Mesendoderm (in vitro differentiated cells): Measurements from ENCODE around the gene PRXL2A.

Experiments used
- DNase-seq: peaks from one replicate; pipeline ENCODE4 v3.0.0; 2013
- H2AK5ac ChIP-seq: 2 replicates; pipeline ENCODE4 v1.6.1; 2013; ENCODE audit warnings: low read length, inconsistent platforms
- H2BK120ac ChIP-seq: 2 replicates; pipeline ENCODE4 v1.6.1; 2013; ENCODE audit warnings: low read depth, mild to moderate bottlenecking, low read length, moderate library complexity, mixed read lengths
- H2BK15ac ChIP-seq: replicated peaks from 2 replicates; pipeline ENCODE4 v1.6.1; 2013; ENCODE audit warnings: low read depth, mild to moderate bottlenecking, moderate library complexity
- H2BK5ac ChIP-seq: 2 replicates; pipeline ENCODE4 v1.6.1; 2013; ENCODE audit warnings: low read length, inconsistent platforms
- H3K18ac ChIP-seq: 2 replicates; pipeline ENCODE4 v1.6.1; 2013; ENCODE audit warnings: mild to moderate bottlenecking, low read length, mixed read lengths
- H3K23ac ChIP-seq: one replicate; pipeline ENCODE4 v1.6.1; 2013; ENCODE audit warnings: low read length
- H3K27ac ChIP-seq: 2 replicates; pipeline ENCODE4 v1.5.1; 2013; ENCODE audit warnings: low read depth, mild to moderate bottlenecking, inconsistent platforms, low read length, moderate library complexity
- H3K27me3 ChIP-seq: 2 replicates; pipeline ENCODE4 v1.6.1; 2013; ENCODE audit warnings: low read length, control low read depth, mild to moderate bottlenecking, inconsistent platforms; ENCODE audit not compliant: insufficient read depth, poor library complexity
- H3K36me3 ChIP-seq: 2 replicates; pipeline ENCODE4 v1.6.1; 2013; ENCODE audit warnings: low read length, inconsistent platforms; ENCODE audit not compliant: control insufficient read depth, insufficient read depth
- H3K4ac ChIP-seq: one replicate; pipeline ENCODE4 v1.6.1; 2013; ENCODE audit warnings: low read depth, mild to moderate bottlenecking, low read length, moderate library complexity
- H3K4me1 ChIP-seq: 2 replicates; pipeline ENCODE4 v1.6.1; 2013; ENCODE audit warnings: low read depth, low read length, inconsistent platforms; ENCODE audit not compliant: control insufficient read depth
- H3K4me2 ChIP-seq: 2 replicates; pipeline ENCODE4 v1.6.1; 2013; ENCODE audit warnings: low read length
- H3K4me3 ChIP-seq: 2 replicates; pipeline ENCODE4 v1.5.1; 2013; ENCODE audit warnings: mild to moderate bottlenecking, low read length
- H3K56ac ChIP-seq: one replicate; pipeline ENCODE4 v1.6.1; 2013; ENCODE audit warnings: low read length
- H3K79me1 ChIP-seq: 2 replicates; pipeline ENCODE4 v1.6.1; 2013; ENCODE audit warnings: low read length, inconsistent platforms
- H3K79me2 ChIP-seq: 2 replicates; pipeline ENCODE4 v1.6.1; 2013; ENCODE audit warnings: mild to moderate bottlenecking, low read length; ENCODE audit not compliant: control insufficient read depth, insufficient read depth
- H3K9ac ChIP-seq: 2 replicates; pipeline ENCODE4 v1.6.1; 2013; ENCODE audit warnings: low read length, inconsistent platforms
- H4K5ac ChIP-seq: one replicate; pipeline ENCODE4 v1.6.1; 2013; ENCODE audit warnings: low read length
- H4K8ac ChIP-seq: one replicate; pipeline ENCODE4 v1.6.1; 2013; ENCODE audit warnings: low read depth, mild to moderate bottlenecking, control low read depth, low read length, moderate library complexity
- WGBS: extraction: QIAGEN DNeasy Blood & Tissue Kit; methylation state at CpG from one replicate; pipeline ENCODE4 v1.1.7; 2013; ENCODE audit warnings: low lambda C conversion rate, missing lambda C conversion rate; ENCODE audit not compliant: insufficient coverage; ENCODE audit errors: extremely low coverage; 5-methylcytosine and 5-hydroxymethylcytosine counted together

Gene PRXL2A

DNA sequence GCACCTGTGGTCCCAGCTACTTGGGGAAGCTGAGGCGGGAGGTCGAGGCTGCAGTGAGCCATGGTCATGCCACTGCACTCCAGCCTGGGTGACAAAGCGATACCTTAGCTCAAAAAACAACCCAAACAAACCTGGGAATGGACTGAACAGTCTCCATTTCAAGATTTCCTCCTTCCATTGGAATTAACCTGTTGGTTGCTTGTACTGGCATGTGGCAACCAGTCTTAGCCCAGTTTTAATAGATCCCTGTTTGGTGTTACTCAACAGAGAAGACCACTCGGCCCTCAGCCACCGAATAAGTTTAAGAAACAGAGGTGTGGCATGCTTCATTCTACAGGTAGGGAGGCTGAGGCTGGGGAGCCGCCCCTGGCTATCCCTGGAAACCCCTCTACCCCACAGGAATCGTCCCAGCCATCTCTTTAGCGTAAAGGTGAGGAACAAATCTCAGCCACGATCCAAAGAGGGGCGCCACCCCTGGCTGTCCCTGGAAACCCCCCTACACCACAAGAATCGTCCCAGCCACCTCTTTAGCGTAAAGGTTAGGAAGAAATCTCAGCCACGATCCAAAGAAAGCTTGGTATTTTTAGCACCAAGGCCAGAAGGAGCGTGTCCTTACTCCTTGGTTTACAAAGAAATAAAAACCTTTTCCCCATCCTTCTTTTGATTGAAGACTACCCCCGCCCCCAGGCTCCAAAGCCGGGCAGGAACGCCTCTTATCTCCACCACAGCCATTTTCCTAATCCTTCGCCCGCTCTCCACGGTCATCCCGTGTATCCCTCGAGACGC is 44.9 kb downstream of the PRXL2A start:
- no peak overlapping the region for H2BK120ac ChIP-seq
- H3K36me3 ChIP-seq = no peaks in the 10 kb centered on the region
- H3K23ac ChIP-seq = peak overlapping the region; percentile 32
- peak overlapping the region; percentile 61 for H3K4me3 ChIP-seq
- peaks cover 11% of the 10 kb centered on the region for H3K4me1 ChIP-seq
- no CpG with 5 or more reads among the region's 23 CpGs for WGBS
- H3K56ac ChIP-seq = peak overlapping the region; percentile 98
- no peak overlapping the region for H4K8ac ChIP-seq
- peaks cover 10% of the 10 kb centered on the region for H3K79me1 ChIP-seq
- H3K9ac ChIP-seq = peak overlapping the region; percentile 91
- no peaks in the 10 kb centered on the region for H3K27me3 ChIP-seq
- peak overlapping the region; percentile 74 for H2BK5ac ChIP-seq
- H2AK5ac ChIP-seq = no peak overlapping the region
- no peak overlapping the region for H4K5ac ChIP-seq
- no peak overlapping the region for H2BK15ac ChIP-seq
- H3K27ac ChIP-seq = peak overlapping the region; percentile 89
- DNase-seq = no peak
- H3K18ac ChIP-seq = peak overlapping the region; percentile 83
- H3K4ac ChIP-seq = peak overlapping the region; percentile 27
- peaks cover 35% of the 10 kb centered on the region for H3K79me2 ChIP-seq
- peak overlapping the region; percentile 88 for H3K4me2 ChIP-seq

DNA sequence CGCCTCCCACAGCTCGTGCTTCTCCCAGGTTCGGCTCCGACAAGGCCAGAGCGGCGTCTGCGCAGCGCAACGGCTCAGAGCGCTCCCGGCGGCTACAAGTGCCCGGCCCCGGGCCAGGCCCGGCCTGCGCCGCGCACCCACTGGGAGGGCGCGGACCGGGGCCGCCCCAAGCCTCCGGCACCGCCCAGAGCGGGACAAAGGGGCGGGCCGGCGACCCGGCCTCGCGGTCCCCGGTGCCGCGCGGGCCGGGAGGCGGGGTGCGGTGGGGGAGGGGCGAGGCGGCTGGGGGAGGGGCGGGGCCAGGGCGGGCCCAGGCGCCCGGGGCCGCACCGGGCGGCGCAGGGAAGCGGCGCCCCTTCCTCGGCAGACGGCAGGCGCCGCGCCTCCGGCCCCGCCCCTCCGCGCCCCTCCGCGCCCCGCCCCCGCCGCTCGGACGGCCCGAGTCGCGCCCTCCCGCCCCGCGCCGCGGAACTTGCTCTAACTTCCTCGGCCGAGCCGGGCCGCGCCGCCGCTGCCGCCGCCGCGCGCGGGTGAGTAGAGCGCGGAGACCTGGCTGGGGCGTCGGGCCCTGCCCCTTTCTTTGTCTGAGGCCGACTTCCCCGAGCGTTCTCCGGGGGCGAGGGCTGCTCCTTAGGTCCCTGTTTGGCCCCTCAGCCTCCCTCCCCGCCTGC is 45.6 kb downstream of the PRXL2A start, which contains the start of gene TSPAN14:
Gene TSPAN14, plus strand, starts transcription at position 469 of the 671 bp plus-strand sequence. CDS start 34,924 bp downstream, outside the sequence.
- Histone ChIP-seq H3K27ac (peak within 1 kb of the TSS; percentile 93), H4K5ac (no peak within 1 kb of the TSS), H4K8ac (no peak within 1 kb of the TSS), H3K36me3 (no peaks in the 10 kb centered on the region), H2AK5ac (no peak within 1 kb of the TSS), H3K4me3 (peak within 1 kb of the TSS; percentile 91), H3K79me2 (peaks cover 42% of the 10 kb centered on the region), H3K4ac (peak within 1 kb of the TSS; percentile 99), H3K23ac (peak within 1 kb of the TSS; percentile 91), H3K79me1 (peaks cover 12% of the 10 kb centered on the region), H3K4me2 (peak within 1 kb of the TSS; percentile 88), H3K4me1 (peaks cover 13% of the 10 kb centered on the region), H3K27me3 (no peaks in the 10 kb centered on the region), H3K18ac (peak within 1 kb of the TSS; percentile 99), H3K9ac (peak within 1 kb of the TSS; percentile 96), H2BK15ac (no peak within 1 kb of the TSS), H2BK120ac (peak within 1 kb of the TSS; percentile 67), H2BK5ac (peak within 1 kb of the TSS; percentile 74), H3K56ac (peak within 1 kb of the TSS; percentile 98)
- DNase-seq = peak; percentile 81
- no CpG with 5 or more reads among the region's 97 CpGs for WGBS

DNA sequence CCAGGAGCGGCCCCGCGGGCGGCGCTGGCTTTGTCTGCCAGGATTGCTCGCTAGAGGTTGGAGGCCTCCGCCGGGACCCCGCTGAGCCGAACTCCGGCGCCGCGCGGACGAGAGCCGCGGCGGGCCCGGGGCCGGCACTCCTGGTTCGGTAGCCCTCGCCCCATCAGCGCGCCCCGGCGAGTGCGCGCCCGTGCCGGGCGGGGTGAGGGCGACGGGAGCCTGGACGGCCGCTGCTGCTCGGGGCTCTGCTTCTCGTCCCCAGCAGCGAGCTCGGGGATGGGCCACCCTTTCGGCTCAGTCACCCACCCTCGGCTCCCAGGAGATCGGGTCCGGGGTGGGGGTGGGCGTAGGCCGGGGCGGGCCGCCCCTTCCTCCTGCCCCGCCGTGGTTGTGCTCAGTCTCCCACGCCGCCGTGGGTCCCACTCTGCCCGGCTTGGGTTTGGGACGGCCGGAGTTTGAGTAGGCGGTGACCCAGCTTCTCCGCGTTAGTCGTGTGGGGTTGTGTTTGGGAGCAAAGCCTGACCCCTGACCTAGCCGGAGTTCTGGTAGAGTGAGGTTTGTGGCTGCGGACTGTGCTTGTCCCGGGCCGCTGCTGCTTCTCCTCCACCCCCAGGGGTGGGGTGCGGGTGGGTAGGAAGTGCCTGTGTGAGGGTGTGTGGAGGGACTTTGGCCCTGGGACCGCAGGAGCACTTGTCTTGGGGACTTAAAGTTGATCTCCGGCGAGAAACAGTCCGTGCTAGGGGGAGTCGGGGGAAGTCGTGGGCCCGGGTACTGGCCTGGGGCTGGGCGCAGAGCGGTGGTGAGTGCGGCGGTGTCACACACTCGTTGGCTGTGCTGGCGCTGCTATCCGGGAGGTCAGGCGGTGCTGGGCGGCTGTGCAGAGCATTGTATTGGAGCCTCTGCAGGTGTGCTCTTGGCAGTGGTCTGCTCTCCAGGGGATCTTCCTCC is 46.4 kb downstream of the PRXL2A start:
- peak overlapping the region; percentile 93 for H3K27ac ChIP-seq
- peaks cover 50% of the 10 kb centered on the region for H3K79me2 ChIP-seq
- no CpG with 5 or more reads among the region's 81 CpGs for WGBS
- peak; percentile 52 for DNase-seq
- H3K4me3 ChIP-seq = peak overlapping the region; percentile 91
- H2AK5ac ChIP-seq = no peak overlapping the region
- no peaks in the 10 kb centered on the region for H3K36me3 ChIP-seq
- no peaks in the 10 kb centered on the region for H3K27me3 ChIP-seq
- H2BK120ac ChIP-seq = peak overlapping the region; percentile 67
- H3K4ac ChIP-seq = peak overlapping the region; percentile 99
- H3K9ac ChIP-seq = peak overlapping the region; percentile 96
- H3K18ac ChIP-seq = peak overlapping the region; percentile 99
- H3K56ac ChIP-seq = peak overlapping the region; percentile 94
- H3K23ac ChIP-seq = peak overlapping the region; percentile 91
- peaks cover 18% of the 10 kb centered on the region for H3K4me1 ChIP-seq
- H3K4me2 ChIP-seq = peak overlapping the region; percentile 85
- no peak overlapping the region for H4K8ac ChIP-seq
- no peak overlapping the region for H2BK15ac ChIP-seq
- H3K79me1 ChIP-seq = peaks cover 14% of the 10 kb centered on the region
- no peak overlapping the region for H4K5ac ChIP-seq
- H2BK5ac ChIP-seq = peak overlapping the region; percentile 54

DNA sequence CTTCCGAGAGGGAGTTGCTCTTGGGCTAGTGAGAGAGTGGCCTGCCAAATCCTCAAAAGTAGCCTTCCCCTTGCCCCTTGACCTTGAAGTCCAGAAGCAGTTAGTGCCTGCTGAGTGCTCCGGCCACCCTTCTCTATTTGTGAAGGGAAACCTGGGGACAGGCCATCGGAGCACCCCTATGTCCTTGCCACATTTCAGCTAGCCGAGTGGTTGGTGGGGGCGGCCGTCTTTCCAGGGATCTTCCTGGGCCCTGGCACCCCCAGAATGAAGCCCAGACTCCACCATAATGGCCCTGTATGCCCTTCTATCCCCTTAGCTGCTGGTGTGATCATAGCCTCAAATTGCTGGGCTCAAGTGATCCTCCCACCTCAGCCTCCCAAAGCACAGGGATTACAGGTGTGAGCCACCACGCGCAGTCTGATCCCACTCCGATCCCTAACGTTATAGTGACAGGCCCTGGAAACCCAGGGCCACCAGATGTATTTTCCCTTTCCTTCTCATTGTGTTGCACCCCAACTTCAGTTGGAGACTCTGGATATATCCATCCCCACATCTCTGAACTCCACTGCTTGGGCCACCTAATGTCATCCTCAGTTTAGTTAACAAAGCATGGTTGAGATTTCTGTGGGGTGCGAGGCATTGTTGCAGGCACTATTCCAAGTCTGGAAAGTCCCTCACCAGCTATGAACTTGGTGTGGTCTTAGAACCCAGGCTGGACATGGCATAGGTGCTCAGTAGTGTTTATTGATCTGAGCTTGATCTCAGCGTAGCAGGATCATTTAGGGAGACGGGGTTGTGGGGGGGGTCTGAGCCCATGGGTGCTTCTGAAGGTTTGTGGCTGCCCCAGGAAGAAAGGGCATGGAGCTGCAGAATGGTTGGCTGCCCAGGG is 47.4 kb downstream of the PRXL2A start:
- H2BK15ac ChIP-seq = no peak overlapping the region
- DNase-seq = no peak
- H3K18ac ChIP-seq = peak overlapping the region; percentile 99
- H2BK5ac ChIP-seq = no peak overlapping the region
- H3K27me3 ChIP-seq = no peaks in the 10 kb centered on the region
- peaks cover 59% of the 10 kb centered on the region for H3K79me2 ChIP-seq
- H3K27ac ChIP-seq = no peak overlapping the region
- no CpG with 5 or more reads among the region's 13 CpGs for WGBS
- peak overlapping the region; percentile 94 for H3K56ac ChIP-seq
- H3K79me1 ChIP-seq = peaks cover 18% of the 10 kb centered on the region
- H3K9ac ChIP-seq = peak overlapping the region; percentile 96
- no peaks in the 10 kb centered on the region for H3K36me3 ChIP-seq
- peaks cover 25% of the 10 kb centered on the region for H3K4me1 ChIP-seq
- no peak overlapping the region for H4K5ac ChIP-seq
- peak overlapping the region; percentile 85 for H3K4me2 ChIP-seq
- H2AK5ac ChIP-seq = no peak overlapping the region
- peak overlapping the region; percentile 38 for H3K23ac ChIP-seq
- peak overlapping the region; percentile 91 for H3K4me3 ChIP-seq
- H4K8ac ChIP-seq = no peak overlapping the region
- no peak overlapping the region for H2BK120ac ChIP-seq
- H3K4ac ChIP-seq = no peak overlapping the region
